HFFc6 (cell line): ENCODE measurements around the gene GPR107. TPM values are rescaled to one million over a fixed set of nuclear protein-coding genes. Genes with fewer than 3 reads are reported as not detected.
"Not testable (repeated sequence)": the region's sequence is repeated elsewhere in the genome, so short reads cannot be mapped to it uniquely, and the experiment has no call there.

Source experiments
- DNase-seq: peaks from one replicate; pipeline ENCODE4 v3.0.0-alpha.2; 2018
- H3K27ac Mint-ChIP-seq: 2 replicates; pipeline ENCODE4 v1.8.0; 2020; ENCODE audit warnings: mild to moderate bottlenecking, mixed read lengths
- H3K27me3 Mint-ChIP-seq: 2 replicates; pipeline ENCODE4 v1.8.0; 2021; ENCODE audit warnings: mild to moderate bottlenecking, moderate library complexity, mixed read lengths; ENCODE audit not compliant: insufficient read depth
- H3K36me3 Mint-ChIP-seq: 2 replicates; pipeline ENCODE4 v1.8.0; 2021; ENCODE audit warnings: low read depth, mixed read lengths
- H3K4me1 Mint-ChIP-seq: 2 replicates; pipeline ENCODE4 v1.8.0; 2020; ENCODE audit warnings: low read depth, mixed read lengths
- H3K4me3 Mint-ChIP-seq: 2 replicates; pipeline ENCODE4 v1.8.0; 2020; ENCODE audit warnings: mild to moderate bottlenecking, moderate library complexity, mixed read lengths
- H3K9me3 Mint-ChIP-seq: 2 replicates; pipeline ENCODE4 v1.8.0; 2020; ENCODE audit warnings: mild to moderate bottlenecking, mixed read lengths
- total RNA-seq, 6 experiments: library from RNA; stranded (reverse); fragmentation: NEBNext Ultra II Directional; extraction: Animal tissue kit (Norgen Biotek cat#: 25700); gene quantifications; 2 replicates in 1 of 6; 3 replicates in 5 of 6; pipeline ENCODE4 v1.2.3, GENCODE V29; 2021
- TF ChIP-seq, protein P1 (sequence below): fragments of 200-600 bp; sonication (generic); IDR thresholded peaks from 2 replicates; pipeline ENCODE4 v1.5.0; 2021; ENCODE audit warnings: antibody characterized with exemption, mild to moderate bottlenecking

GPR107 gene
- total RNA-seq, 6 experiments from 2014 or later: 44.9 to 51.2 (median 48.5) TPM

DNA sequence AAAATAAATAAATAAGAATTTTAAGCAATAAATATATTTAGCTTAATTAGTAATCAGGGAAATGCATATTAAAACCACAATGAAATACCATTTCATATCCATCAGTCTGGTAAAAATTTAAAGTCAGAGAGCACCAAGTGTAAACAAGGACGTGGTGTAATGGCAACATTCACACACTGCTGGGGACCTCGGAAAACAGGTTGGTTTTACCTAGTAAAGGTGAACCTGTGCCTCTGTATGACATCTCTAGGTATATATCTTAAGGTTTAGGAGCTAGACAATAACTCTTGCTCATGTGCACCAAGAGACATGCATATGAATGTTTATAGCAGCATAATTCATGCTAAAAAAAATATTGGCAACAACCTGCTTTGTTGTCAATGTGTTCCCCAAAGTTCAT, 40.4 kb upstream of the GPR107 start:
- Mint-ChIP-seq H3K27ac (no peak overlapping the region), H3K4me1 (peaks cover 14% of the 10 kb centered on the region), H3K4me3 (no peak overlapping the region), H3K36me3 (peaks cover 11% of the 10 kb centered on the region), H3K9me3 (no peaks in the 10 kb centered on the region), H3K27me3 (no peaks in the 10 kb centered on the region; the same call in 1 of the 2 replicates)
- TF ChIP-seq, protein P1, sequence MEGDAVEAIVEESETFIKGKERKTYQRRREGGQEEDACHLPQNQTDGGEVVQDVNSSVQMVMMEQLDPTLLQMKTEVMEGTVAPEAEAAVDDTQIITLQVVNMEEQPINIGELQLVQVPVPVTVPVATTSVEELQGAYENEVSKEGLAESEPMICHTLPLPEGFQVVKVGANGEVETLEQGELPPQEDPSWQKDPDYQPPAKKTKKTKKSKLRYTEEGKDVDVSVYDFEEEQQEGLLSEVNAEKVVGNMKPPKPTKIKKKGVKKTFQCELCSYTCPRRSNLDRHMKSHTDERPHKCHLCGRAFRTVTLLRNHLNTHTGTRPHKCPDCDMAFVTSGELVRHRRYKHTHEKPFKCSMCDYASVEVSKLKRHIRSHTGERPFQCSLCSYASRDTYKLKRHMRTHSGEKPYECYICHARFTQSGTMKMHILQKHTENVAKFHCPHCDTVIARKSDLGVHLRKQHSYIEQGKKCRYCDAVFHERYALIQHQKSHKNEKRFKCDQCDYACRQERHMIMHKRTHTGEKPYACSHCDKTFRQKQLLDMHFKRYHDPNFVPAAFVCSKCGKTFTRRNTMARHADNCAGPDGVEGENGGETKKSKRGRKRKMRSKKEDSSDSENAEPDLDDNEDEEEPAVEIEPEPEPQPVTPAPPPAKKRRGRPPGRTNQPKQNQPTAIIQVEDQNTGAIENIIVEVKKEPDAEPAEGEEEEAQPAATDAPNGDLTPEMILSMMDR: no peak
- DNase-seq: no peak

DNA sequence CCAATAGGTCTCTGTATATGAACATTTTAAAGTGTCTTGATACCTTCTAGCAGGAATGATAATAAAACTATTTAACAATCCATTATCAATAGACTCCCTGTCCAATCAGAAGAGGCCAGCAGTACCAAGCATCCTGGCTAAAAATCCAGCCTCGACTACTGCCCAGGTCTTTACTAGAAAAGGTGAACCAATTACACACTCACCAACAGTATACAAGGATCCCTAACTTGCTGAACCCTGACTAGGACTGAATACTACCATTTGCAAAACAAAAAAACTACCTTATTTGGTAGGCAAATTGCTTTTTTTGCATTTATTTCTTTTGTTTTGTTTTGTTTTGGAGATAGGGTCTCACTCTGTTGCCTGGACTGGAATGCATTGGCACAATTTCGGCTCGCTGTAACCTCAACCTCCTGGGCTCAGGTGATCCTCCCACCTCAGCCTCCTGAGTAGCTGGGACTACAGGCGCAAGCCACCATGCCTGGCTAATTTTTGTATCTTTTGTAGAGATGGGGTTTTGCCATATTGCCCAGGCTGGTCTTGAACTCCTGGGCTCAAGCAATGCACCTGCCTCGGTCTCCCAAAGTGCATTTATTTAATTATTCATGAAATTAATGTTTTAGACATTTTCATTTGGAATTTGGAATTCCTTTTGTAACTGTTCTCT, 38.2 kb upstream of the GPR107 start:
- no peak overlapping the region for H3K4me3 Mint-ChIP-seq
- H3K36me3 Mint-ChIP-seq: peaks cover 11% of the 10 kb centered on the region
- peaks cover 15% of the 10 kb centered on the region for H3K4me1 Mint-ChIP-seq
- TF ChIP-seq, protein P1: no peak
- no peak overlapping the region for H3K27ac Mint-ChIP-seq
- H3K9me3 Mint-ChIP-seq: no peaks in the 10 kb centered on the region
- no peak for DNase-seq
- no peaks in the 10 kb centered on the region; the same call in 1 of the 2 replicates for H3K27me3 Mint-ChIP-seq

DNA sequence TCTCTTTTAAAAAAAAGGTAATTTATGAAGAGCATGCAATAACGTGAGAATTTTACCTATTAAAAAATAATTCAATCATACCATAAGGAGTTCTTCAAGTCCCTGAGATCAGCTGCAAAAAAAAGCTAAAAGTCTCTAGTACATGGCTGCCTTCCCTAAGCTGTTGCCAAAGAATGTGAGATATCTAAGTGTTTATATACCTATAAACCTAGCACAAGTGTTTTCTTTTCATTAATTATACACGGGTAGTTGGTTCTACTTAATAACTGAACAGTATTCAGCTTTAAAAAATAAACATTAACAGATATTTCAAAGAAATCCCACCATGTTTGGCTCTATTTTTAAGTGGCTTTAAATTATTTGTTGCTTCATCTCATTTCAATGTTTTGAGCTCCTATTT, 36.6 kb upstream of the GPR107 start:
- Mint-ChIP-seq H3K4me1 (peaks cover 29% of the 10 kb centered on the region), H3K4me3 (peak overlapping the region; percentile 56), H3K36me3 (peaks cover 6% of the 10 kb centered on the region), H3K27ac (peak overlapping the region; percentile 73), H3K9me3 (no peaks in the 10 kb centered on the region), H3K27me3 (no peaks in the 10 kb centered on the region; the same call in 1 of the 2 replicates)
- TF ChIP-seq, protein P1: no peak
- no peak for DNase-seq

DNA sequence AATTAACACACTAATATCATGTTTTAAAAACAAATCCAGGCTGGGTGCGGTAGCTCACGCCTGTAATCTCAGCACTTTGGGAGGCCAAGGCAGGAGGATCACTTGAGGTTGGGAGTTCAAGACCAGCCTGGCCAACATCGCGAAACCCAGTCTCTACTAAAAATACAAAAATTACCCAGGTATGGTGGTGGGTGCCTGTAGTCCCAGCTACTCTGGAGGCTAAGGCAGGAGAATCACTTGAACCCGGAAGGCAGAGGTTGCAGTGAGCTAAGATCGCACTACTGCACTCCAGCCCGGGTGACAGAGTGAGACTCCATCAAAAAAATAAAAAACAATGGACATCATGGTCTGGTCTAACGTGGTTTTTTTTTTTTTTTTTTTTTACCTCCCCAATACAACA, 36.2 kb upstream of the GPR107 start:
- not testable (repeated sequence) for H3K9me3 Mint-ChIP-seq, H3K27ac Mint-ChIP-seq, H3K27me3 Mint-ChIP-seq, H3K36me3 Mint-ChIP-seq, DNase-seq, H3K4me3 Mint-ChIP-seq
- H3K4me1 Mint-ChIP-seq: peaks cover 29% of the 10 kb centered on the region

DNA sequence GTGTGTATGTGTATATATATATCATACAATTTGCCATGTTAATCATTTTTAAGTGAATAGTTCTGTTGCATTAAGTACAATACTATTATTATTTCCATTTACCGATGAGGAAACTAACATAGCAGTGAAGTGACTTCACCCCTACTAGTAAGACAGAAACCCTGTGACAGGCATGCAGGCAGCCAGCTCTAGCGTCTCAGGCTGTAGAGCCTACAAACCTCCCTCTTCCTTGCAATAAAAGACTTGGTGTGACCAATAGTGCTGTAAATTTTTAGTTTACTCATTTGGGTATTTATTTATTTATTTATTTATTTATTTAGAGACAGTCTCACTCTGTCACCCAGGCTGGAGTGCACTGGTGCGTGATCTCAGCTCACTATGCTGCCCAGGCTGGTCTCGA, 35.4 kb upstream of the GPR107 start:
- Mint-ChIP-seq H3K36me3 (peaks cover 6% of the 10 kb centered on the region), H3K4me3 (no peak overlapping the region), H3K4me1 (peaks cover 31% of the 10 kb centered on the region), H3K27me3 (no peaks in the 10 kb centered on the region; the same call in 1 of the 2 replicates), H3K27ac (no peak overlapping the region), H3K9me3 (no peaks in the 10 kb centered on the region)
- TF ChIP-seq, protein P1: no peak
- DNase-seq: no peak

DNA sequence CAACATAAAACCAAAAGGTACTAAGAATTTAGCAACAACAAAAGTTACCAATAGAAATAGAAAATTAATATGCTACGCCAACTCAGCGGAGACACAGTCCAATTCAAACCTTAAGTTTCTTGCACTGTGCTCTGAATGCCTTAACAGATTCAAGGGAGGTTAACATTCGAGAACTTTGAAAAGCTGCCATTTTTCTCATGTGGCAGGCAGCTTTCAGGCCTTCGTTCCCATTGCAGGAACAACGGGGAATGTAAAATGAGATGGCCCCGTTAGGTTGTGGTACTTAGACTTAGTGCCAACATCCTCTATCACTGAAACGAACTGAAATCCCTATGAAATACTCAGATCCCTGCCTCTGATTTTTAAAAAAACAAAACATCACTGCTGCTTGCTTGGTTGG, 33.1 kb upstream of the GPR107 start:
- no peak for DNase-seq
- Mint-ChIP-seq H3K27me3 (no peaks in the 10 kb centered on the region; the same call in 1 of the 2 replicates), H3K4me1 (peaks cover 55% of the 10 kb centered on the region), H3K36me3 (peaks cover 6% of the 10 kb centered on the region), H3K9me3 (no peaks in the 10 kb centered on the region), H3K27ac (peak overlapping the region; percentile 13; the same call in 1 of the 2 replicates), H3K4me3 (no peak overlapping the region)
- TF ChIP-seq, protein P1: no peak
